PC-9 (cell line): ENCODE measurements around the gene KRT222. TPM values are rescaled to one million over a fixed set of nuclear protein-coding genes. Genes with fewer than 3 reads are reported as not detected.

Experiments used
- BruUV-seq: library from RNA; stranded (reverse); fragments of 400-500 nt; replicated peaks from 2 replicates; lab custom pipeline; 2021; lab: Mats Ljungman, UMichigan
- CTCF ChIA-PET: fragments of 300-600 bp; sonication (Branson Sonifier 250); formaldehyde crosslinking; loops from one replicate; lab custom pipeline; 2022; ENCODE audit warnings: antibody characterized with exemption; lab: Charles Lee
- POLR2A ChIA-PET: fragments of 300-600 bp; sonication (Branson Sonifier 250); formaldehyde crosslinking; loops from one replicate; lab custom pipeline; 2022; ENCODE audit warnings: antibody characterized with exemption; ENCODE audit not compliant: unreplicated experiment; lab: Charles Lee
- DNase-seq, 2 experiments: peaks; one replicate each; pipeline versions ENCODE4 v3.0.0 to v3.0.0-alpha.2; 2015 to 2022; ENCODE audit warnings: mixed read lengths in 1 of 2
- H2AFZ ChIP-seq: fragments of 200-600 bp; sonication (generic); 2 replicates; pipeline ENCODE4 v1.8.1; 2017; ENCODE audit warnings: antibody characterized with exemption
- H3F3A ChIP-seq: fragments of 200-600 bp; sonication (generic); 2 replicates; pipeline ENCODE4 v1.8.1; 2017; ENCODE audit warnings: antibody characterized with exemption, mild to moderate bottlenecking, low read depth; ENCODE audit not compliant: insufficient read depth
- H3K27ac ChIP-seq: fragments of 200-600 bp; sonication (generic); 2 replicates; pipeline ENCODE4 v1.6.1; 2016; ENCODE audit warnings: mixed run types
- H3K27me3 ChIP-seq: fragments of 200-600 bp; sonication (generic); 2 replicates; pipeline ENCODE4 v1.6.1; 2016; ENCODE audit warnings: low read depth, mixed run types; ENCODE audit not compliant: insufficient read depth
- H3K36me3 ChIP-seq: fragments of 200-600 bp; sonication (generic); 2 replicates; pipeline ENCODE4 v1.6.1; 2016; ENCODE audit warnings: low read depth, mixed run types
- H3K4me1 ChIP-seq: fragments of 200-600 bp; sonication (generic); replicated peaks from 2 replicates; pipeline ENCODE4 v1.6.1; 2016; ENCODE audit warnings: mixed run types; ENCODE audit not compliant: insufficient read depth
- H3K4me2 ChIP-seq: fragments of 200-600 bp; sonication (generic); 2 replicates; pipeline ENCODE4 v1.6.1; 2017; ENCODE audit warnings: mixed run types
- H3K4me3 ChIP-seq: fragments of 200-600 bp; sonication (generic); 2 replicates; pipeline ENCODE4 v1.6.1; 2016; ENCODE audit warnings: mixed run types
- H3K79me2 ChIP-seq: fragments of 200-600 bp; sonication (generic); 2 replicates; pipeline ENCODE4 v1.6.1; 2017; ENCODE audit warnings: low read depth, mixed run types
- H3K9me2 ChIP-seq: fragments of 200-600 bp; sonication (generic); 2 replicates; pipeline ENCODE4 v1.8.1; 2017; ENCODE audit warnings: mild to moderate bottlenecking; ENCODE audit not compliant: insufficient read depth
- H3K9me3 ChIP-seq: fragments of 200-600 bp; sonication (generic); 2 replicates; pipeline ENCODE4 v1.8.1; 2016; ENCODE audit warnings: low read depth; ENCODE audit not compliant: insufficient read depth
- H4K20me1 ChIP-seq: fragments of 200-600 bp; sonication (generic); 2 replicates; pipeline ENCODE4 v1.8.1; 2017; ENCODE audit not compliant: insufficient read depth
- CTCF ChIP-seq: fragments of 200-600 bp; sonication (generic); conservative IDR thresholded peaks from 2 replicates; pipeline ENCODE4 v1.6.1; 2017; ENCODE audit warnings: mixed run types, antibody characterized with exemption, mild to moderate bottlenecking, moderate library complexity
- EZH2 ChIP-seq: fragments of 200-600 bp; sonication (generic); IDR thresholded peaks from 2 replicates; pipeline ENCODE4 v1.8.0; 2017; ENCODE audit warnings: antibody characterized with exemption, low read depth
- intact Hi-C: fragments of 100-400 bp; cut with micrococcal nuclease; formaldehyde crosslinking; loops from one replicate; pipeline ENCODE4 v1.10.0; 2022; ENCODE audit not compliant: unreplicated experiment
- total RNA-seq: library from RNA; stranded (reverse); gene quantifications from 2 replicates; pipeline ENCODE4 v1.2.3, GENCODE V29; 2021

Gene KRT222
- total RNA-seq, 1 experiment from 2014 or later, result not detected

- Histone ChIP-seq H3K9me2 (peaks cover 8% of the 10 kb centered on the region; the same call in 1 of the 2 replicates), H2AFZ (no peak overlapping the region), H3K9me3 (no peaks in the 10 kb centered on the region), H3K27ac (no peak overlapping the region), H3K4me3 (no peak overlapping the region), H3K79me2 (no peaks in the 10 kb centered on the region), H4K20me1 (no peaks in the 10 kb centered on the region), H3K27me3 (no peaks in the 10 kb centered on the region), H3K4me1 (peaks cover 10% of the 10 kb centered on the region), H3K4me2 (no peak overlapping the region), H3K36me3 (no peaks in the 10 kb centered on the region), H3F3A (peaks cover 9% of the 10 kb centered on the region)
- no peak for TF ChIP-seq EZH2
- no peak for TF ChIP-seq CTCF
- no TSS peak for BruUV-seq
- CTCF ChIA-PET, result no interaction called here
- POLR2A ChIA-PET, result no interaction called here
- intact Hi-C loops, result no loop called here
- DNase-seq, result no peak
Observed at GRCh38 chr17:40621578-40621977, 43.4 kb downstream of the KRT222 start.

GRCh38 chr17:40621019-40621418 lies 44.0 kb downstream of the KRT222 start:
- intact Hi-C loops, result no loop called here
- Histone ChIP-seq H3K36me3 (no peaks in the 10 kb centered on the region), H3K9me3 (no peaks in the 10 kb centered on the region), H3K4me1 (peaks cover 10% of the 10 kb centered on the region), H3F3A (peaks cover 9% of the 10 kb centered on the region), H3K27ac (no peak overlapping the region), H3K27me3 (no peaks in the 10 kb centered on the region), H4K20me1 (no peaks in the 10 kb centered on the region), H3K79me2 (no peaks in the 10 kb centered on the region), H3K9me2 (peaks cover 8% of the 10 kb centered on the region; the same call in 1 of the 2 replicates), H2AFZ (no peak overlapping the region), H3K4me2 (no peak overlapping the region), H3K4me3 (no peak overlapping the region)
- no TSS peak for BruUV-seq
- POLR2A ChIA-PET, result interaction anchor here (0.7 kb wide), 1 partner anchor 27 kb away, joined by 7 read pairs; the partner anchor contains the start of gene SMARCE1
- CTCF ChIA-PET, result no interaction called here
- no peak for TF ChIP-seq CTCF
- TF ChIP-seq EZH2, result no peak
- no peak for DNase-seq

- H2AFZ ChIP-seq, result no peak overlapping the region
- CTCF ChIA-PET, result interaction anchor here (0.5 to 0.6 kb wide), 3 partner anchors 219 to 689 kb away, joined by 3 to 11 read pairs (median 6); no protein-coding TSS in a partner anchor
- H3K9me2 ChIP-seq, result peaks cover 8% of the 10 kb centered on the region; the same call in 1 of the 2 replicates
- no peak overlapping the region; the same call in 1 of the 2 replicates for H3K4me2 ChIP-seq
- no peak for DNase-seq
- peaks cover 10% of the 10 kb centered on the region for H3K4me1 ChIP-seq
- no peaks in the 10 kb centered on the region for H3K9me3 ChIP-seq
- H3K36me3 ChIP-seq, result no peaks in the 10 kb centered on the region
- no TSS peak for BruUV-seq
- H3K4me3 ChIP-seq, result no peak overlapping the region
- no peak overlapping the region for H3K27ac ChIP-seq
- H3F3A ChIP-seq, result peaks cover 9% of the 10 kb centered on the region
- intact Hi-C loops, result loop anchor here (5.0 to 10.0 kb wide), 2 partner anchors 262 to 706 kb away; no protein-coding TSS in a partner anchor
- TF ChIP-seq CTCF (no peak), EZH2 (no peak)
- no peaks in the 10 kb centered on the region for H3K27me3 ChIP-seq
- POLR2A ChIA-PET, result interaction anchor here (0.6 kb wide), 1 partner anchor 50 kb away, joined by 7 read pairs; no protein-coding TSS in a partner anchor
- no peaks in the 10 kb centered on the region for H3K79me2 ChIP-seq
- no peaks in the 10 kb centered on the region for H4K20me1 ChIP-seq
Observed at GRCh38 chr17:40618754-40619625, 46.0 kb downstream of the KRT222 start.
